ENCODE measurements around the gene MSI2. TPM values are rescaled to one million over a fixed set of nuclear protein-coding genes. Genes with fewer than 3 reads are reported as not detected.
A peak's percentile ranks its signal among the peaks of the same experiment; 100 is the strongest.

The MSI2 gene
- total RNA-seq, 1 experiment from 2014 or later = 85.2 TPM

DNA sequence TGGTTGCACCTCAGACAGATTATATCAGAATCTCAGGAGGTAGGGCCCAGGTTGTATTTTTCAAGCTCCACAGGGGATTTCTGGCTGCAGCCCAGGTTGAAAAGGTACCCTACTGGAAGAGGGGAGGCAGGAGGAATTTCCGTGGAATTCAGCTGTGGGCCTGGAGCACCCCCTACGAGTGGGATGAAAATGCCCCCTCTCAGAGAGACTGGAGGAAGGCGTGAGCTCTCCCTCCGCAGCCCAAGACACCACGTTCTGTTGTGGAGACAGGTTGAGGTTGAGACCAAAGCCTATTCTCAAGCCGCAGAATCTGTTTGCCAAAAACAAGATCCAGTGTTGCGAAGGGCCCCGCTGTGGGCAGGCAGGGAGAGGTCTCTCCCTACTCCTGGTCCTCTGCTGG, 386.7 kb downstream of the MSI2 start:
- in situ Hi-C loops (cut with HindIII; ENCODE audit: low pct_unique_long_range_greater_than_20kb, low sequenced_read_pairs) = no loop called here
- DNase-seq (ENCODE audit: low read depth, low spot score) = no peak

DNA sequence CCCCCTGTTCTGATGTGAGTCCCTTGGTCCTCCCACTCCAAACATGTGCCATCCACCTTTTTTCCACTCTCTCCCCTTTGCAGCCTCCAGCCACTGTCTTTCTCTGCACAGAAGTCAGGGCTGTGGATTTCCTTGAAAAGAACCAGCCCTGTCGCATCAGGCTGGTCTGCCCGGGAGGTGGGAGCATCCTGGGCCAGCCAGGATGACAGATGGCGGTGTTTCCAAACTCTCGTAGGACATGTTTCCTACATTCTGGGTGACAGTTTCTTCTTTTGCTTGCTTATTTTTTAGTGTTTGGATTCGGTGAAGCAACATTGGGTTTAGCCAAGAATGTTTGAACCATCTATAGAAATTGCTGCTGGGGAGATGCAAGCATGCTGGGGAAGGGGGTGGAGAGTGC, 388.0 kb downstream of the MSI2 start:
- DNase-seq (ENCODE audit: low read depth, low spot score) = no peak
- in situ Hi-C loops (cut with HindIII; ENCODE audit: low pct_unique_long_range_greater_than_20kb, low sequenced_read_pairs) = no loop called here

DNA sequence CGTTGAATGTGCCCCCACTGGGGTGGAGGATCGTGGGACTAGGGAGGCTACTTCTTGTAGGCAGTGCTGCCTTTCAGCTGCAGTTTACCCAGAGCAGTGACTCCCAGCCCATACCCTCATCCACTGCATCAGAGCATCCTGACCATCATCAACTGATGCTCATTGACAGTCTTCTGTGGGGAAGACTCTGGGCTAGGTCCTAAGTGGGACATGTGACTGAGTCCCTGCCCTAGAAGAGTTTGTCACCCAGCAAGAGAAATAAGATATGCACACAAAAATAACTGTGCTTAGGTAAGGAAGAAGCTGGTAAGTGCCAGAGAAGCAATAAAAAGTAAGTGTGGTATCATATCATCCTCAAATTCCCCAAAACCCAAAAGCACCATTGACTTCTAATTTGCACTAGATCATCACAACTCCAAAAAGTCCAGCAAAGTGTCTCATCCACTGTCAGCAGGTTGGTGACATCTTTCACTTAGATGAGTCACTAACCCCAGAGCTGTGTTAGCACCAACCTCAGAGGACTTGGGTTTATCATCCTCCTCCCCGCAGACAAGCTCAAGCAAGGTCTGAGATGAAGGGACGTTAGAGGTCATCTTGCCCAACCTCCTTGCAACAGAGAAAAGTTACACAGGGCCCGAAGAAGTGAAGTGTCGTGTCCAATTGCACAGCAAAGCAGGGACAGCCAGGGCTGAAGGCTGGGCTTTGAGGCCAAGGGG, 389.8 kb downstream of the MSI2 start:
- no peak for DNase-seq (ENCODE audit: low read depth, low spot score)
- in situ Hi-C loops (cut with HindIII; ENCODE audit: low pct_unique_long_range_greater_than_20kb, low sequenced_read_pairs) = no loop called here

DNA sequence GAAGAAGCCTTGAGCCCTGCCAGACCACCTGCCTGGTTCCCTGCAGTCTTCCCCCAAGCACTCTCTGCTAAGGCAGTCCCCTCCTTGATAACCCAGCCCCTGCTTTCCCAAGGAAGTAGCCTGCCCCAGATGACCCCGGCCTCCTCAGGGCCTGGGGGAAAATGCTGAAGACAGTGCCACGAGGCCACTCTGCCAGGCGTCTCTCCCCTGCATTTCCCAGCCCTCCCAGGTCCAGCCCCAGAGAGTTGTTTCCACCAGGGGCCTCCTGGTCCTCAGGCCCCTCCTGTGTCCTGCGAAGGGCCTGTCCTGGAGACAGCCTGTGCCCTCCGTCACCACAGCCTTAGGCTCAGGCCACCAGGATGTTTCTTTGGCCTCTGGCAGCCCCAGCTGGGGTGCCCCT, 392.4 kb downstream of the MSI2 start:
- no peak for DNase-seq (ENCODE audit: low read depth, low spot score)
- in situ Hi-C loops (cut with HindIII; ENCODE audit: low pct_unique_long_range_greater_than_20kb, low sequenced_read_pairs) = no loop called here

DNA sequence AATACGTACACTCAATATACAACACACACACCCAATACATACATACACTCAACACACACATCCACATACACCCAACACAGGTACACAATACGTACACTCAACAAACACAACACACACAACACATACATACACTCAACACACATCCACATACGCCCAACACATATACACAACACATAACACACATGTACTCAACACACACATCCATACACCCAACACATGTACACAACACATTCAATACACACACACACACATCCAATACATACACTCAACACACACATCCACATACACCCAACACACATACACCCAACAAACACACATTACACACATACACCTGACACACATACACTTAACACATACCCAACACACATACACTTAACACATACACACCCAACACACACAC, 392.9 kb downstream of the MSI2 start:
- in situ Hi-C loops (cut with HindIII; ENCODE audit: low pct_unique_long_range_greater_than_20kb, low sequenced_read_pairs) = no loop called here
- no peak for DNase-seq (ENCODE audit: low read depth, low spot score)

DNA sequence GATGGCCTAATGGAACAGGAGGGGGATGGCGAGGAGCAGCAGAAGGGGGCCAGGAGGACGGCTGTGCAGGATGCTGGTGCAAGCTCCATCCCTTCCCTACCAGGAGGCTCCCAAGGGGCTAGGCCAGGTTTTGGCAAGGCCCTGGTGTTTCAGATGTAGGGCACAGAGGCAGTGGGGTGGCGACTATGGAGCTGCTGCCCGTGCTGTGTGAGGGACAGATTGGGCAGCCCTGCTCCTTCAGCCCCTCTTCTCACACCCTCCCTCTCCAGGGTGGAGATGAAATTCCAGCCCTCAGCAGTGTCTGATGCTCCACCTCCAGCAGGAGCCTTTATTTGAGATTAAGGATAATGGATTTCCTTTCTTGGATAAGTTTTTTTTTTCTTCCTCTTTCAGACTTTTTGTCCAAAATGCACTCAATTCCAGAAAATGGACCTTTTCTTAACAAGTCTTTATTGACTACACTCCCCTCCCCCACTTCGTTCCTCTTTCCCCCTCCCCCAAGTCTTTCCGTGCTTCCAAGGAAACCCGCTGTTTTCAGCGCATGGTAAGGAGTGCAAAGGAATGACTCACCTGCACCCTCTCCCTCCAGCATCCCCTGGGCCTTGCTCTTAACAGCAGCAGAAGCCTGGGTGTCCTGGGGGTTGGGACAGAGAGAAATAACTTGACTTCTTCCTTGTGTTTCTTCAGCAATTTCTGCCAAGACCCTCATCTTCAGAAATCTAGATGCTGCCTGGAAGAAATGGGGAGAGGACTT, 393.6 kb downstream of the MSI2 start:
- in situ Hi-C loops (cut with HindIII; ENCODE audit: low pct_unique_long_range_greater_than_20kb, low sequenced_read_pairs) = no loop called here
- DNase-seq (ENCODE audit: low read depth, low spot score) = no peak

DNA sequence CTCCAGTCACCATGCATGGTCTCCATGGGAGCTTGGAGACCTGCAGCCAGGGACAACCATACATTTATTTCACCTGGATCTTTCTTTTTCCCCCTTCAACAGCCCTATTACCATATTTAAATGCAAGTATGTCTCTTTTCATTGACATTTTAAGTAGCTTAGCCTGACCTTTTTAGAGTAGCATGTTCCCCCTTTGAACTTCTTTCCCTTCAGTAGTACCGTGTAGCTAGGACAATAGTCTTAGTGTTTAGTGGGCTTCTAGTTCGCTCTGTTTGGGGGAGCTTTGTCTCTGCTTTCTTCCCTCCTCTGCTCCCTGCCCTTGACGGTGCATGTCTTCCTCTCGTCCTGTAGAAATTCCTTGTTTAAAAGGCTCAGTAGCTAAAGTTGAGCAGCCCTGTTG, 394.2 kb downstream of the MSI2 start:
- DNase-seq (ENCODE audit: low read depth, low spot score) = no peak
- in situ Hi-C loops (cut with HindIII; ENCODE audit: low pct_unique_long_range_greater_than_20kb, low sequenced_read_pairs) = no loop called here

DNA sequence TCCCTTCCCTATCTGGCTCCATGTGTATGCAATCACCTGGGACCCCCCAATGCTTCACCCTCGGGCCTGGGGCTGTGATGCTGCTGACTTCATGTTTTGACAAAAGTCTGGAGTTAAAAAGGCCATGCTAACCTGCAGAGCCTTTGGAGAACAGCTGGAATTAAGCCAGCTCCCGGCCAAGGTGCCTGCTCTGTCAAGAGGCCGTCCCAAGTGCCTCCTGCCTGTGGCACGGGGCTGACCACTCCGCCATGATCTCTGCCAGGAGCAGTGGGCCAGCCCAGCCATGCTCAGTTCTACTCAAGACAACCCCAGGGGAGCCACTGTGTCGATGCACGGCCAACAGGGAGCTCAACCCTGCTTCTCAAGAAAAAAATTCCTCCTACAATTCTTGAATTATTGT, 395.1 kb downstream of the MSI2 start:
- no peak for DNase-seq (ENCODE audit: low read depth, low spot score)
- in situ Hi-C loops (cut with HindIII; ENCODE audit: low pct_unique_long_range_greater_than_20kb, low sequenced_read_pairs) = no loop called here

DNA sequence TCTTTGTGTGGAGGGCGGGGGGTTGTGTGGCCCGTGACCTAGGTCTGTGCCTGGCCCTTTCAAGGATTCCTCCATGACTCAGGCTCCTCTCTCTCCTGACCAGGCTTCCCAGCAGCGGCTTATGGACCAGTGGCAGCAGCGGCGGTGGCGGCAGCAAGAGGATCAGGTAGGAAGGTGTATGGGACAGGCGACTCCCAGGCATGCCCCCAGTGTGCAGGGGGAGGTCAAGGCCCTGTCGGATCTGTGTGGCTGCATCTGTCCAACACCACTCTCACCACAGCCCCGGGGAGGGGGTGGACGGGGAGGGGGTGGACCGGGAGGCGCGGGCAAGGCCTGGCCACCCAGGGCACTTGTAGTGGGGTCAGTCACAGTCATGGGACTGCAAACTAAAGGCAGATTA, 395.7 kb downstream of the MSI2 start:
- in situ Hi-C loops (cut with HindIII; ENCODE audit: low pct_unique_long_range_greater_than_20kb, low sequenced_read_pairs) = no loop called here
- DNase-seq (ENCODE audit: low read depth, low spot score) = no peak

DNA sequence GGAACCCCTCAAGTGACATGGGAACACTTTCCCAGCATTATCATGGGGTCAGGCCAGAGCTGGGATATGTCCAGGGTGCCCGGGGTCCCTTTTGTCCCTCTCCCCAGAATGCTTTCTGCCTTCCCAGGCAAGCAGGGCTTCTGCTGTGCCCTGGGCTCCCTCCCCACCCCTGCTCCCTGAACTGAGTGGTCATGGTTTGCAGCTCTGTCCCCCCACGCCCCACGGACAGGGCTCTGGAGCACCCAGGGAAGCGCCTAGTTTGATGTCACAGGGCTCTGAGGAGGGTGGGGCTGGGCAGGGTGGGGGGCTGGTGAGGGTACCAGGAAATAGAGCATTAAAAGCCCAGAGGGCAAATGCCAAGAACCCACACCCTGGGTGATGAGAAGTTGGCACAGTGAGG, 396.5 kb downstream of the MSI2 start:
- DNase-seq (ENCODE audit: low read depth, low spot score) = no peak
- in situ Hi-C loops (cut with HindIII; ENCODE audit: low pct_unique_long_range_greater_than_20kb, low sequenced_read_pairs) = no loop called here

DNA sequence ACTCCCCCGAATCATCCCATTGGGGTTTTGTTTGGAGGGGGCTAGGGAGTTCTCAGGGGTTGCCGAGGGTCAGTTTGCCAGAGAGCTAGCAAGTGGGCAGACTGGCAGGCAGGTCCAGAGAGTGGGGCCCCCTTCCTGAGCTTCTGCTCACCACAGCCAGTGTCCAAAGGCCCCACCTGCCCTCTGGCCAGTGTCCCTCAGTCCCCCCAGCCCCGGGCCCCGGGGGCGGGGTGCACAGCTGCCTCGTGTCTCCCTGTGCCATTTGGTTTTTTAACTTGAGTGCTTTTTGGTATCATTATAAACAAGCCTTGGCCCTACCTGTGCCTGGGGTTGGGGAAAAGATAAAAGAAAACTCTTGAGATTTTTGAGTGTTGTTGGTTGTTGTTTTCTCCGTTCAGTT, 397.0 kb downstream of the MSI2 start:
- in situ Hi-C loops (cut with HindIII; ENCODE audit: low pct_unique_long_range_greater_than_20kb, low sequenced_read_pairs) = no loop called here
- no peak for DNase-seq (ENCODE audit: low read depth, low spot score)

DNA sequence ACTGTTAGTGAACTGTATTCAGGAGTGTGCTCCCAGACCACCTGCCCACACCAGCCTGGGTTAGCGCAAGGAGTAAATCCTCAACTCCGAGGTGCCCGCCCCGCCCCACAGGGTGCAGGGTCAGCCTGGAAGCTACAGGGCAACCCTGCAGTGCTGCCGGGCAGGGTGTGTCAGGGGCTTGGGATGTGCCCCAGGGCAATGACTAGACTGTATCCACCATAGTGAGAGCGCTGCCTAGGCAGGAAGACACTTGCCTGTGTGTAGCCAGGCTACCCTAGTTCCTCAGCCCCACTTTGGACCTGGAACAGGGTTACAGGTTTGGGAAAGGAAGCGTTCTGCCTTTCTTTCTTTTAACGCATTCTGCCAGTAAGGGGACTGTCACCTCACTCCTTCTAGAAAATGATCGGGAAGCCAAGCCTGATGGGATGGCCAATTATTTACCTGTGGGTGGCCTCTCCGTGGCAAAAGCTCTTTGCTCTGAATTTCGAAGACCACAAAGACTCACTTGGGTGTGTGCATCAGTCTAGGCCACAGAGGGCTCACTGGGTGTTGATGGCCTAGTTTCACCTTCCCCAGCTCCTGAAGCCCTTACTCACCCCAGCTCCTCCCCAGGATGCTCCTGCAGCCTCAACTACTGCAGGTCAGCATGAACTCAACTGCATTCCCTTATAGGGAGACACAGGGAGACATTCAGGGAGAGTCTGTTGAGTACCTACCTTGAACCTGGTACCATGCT, 397.9 kb downstream of the MSI2 start:
- no peak for DNase-seq (ENCODE audit: low read depth, low spot score)
- in situ Hi-C loops (cut with HindIII; ENCODE audit: low pct_unique_long_range_greater_than_20kb, low sequenced_read_pairs) = no loop called here

DNA sequence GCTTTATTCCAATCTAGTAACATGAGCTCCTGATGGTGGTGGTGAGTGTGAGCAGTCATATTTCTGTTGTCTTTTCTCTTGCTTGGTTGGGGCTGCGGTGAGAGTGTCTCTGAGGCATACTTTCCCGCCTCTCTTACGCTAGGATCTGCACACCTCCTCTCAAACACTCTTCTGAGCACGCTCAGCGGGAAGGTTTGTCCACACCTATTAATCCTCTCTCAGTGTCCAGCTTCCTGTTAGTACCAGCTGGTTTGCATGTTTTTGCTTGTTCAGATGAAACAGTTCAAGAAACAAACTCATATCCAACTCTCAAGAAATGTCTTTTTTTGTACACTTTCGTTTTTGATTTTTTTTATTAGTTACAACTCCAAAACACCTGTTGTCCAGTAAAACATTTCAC, 399.2 kb downstream of the MSI2 start:
- no peak for DNase-seq (ENCODE audit: low read depth, low spot score)
- in situ Hi-C loops (cut with HindIII; ENCODE audit: low pct_unique_long_range_greater_than_20kb, low sequenced_read_pairs) = no loop called here

DNA sequence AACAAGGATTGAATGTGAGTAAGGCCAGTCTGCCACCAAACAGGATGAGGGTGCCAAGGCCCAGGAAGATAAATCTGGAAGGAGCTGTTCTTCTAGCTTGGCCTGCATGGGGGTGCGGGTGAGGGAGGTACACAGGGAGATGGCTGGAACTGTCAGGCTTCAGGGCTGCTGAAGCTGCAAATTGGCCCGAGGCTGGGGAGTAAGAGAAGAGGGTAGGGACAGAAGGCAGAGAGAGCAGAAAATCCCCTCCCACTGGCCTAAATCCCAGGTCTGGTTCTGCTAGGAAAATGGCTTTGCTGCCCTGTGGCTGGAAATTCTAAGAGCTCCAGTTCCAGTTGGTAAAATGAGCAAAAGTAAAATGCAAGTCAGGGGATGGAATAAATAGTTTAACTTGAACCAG, 400.9 kb downstream of the MSI2 start:
- in situ Hi-C loops (cut with HindIII; ENCODE audit: low pct_unique_long_range_greater_than_20kb, low sequenced_read_pairs) = no loop called here
- DNase-seq (ENCODE audit: low read depth, low spot score) = no peak

DNA sequence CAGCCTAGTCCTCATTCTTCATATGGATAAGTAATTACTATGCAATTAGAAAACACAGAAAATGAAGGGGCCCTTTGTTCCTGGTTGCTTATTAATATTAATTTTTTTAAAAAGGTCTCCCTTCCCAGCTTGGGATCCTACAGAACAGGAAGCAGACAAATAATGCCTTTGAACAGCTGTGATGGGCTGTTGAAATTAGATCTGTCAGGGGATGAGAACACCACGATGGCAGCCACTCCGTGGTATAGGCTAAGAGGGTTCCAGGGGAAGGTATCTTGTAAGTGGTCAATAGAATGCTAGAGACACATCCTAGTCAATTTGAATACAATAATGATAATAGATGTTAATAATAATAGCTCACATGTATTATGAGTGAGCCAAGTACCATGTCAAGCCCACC, 405.7 kb downstream of the MSI2 start:
- in situ Hi-C loops (cut with HindIII; ENCODE audit: low pct_unique_long_range_greater_than_20kb, low sequenced_read_pairs) = no loop called here
- no peak for DNase-seq (ENCODE audit: low read depth, low spot score)

DNA sequence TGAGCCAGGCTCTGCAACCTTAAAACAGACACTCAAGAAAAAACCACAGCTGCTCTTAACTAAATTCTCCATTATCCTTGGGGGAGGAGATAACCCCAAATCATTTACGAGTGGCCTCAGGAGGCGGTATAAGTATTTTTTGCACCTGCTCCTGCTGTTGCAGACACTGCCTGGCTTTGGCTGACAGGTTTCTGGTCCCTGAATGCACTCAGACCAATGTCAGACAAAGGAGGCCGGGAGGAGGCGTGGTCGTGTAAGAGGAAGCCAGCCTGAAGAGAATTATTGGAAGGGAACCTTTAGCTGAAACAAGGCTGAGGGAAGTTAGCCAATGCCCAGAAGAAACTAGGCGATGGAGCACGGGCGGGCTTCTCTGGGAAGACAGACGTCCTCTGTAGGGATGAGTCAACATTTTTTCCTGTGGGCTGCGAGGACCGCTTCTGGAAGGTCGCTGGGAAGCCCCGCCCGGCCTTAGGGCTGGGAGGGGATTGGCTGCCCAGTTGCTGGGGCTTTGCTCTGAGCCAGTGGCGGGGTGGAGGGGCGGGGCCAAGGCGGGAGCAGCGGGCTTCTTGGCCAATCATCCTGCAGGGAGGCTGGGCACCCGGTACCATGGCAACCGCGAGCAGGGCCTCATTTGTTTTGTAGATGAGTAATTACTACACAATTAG, 406.5 kb downstream of the MSI2 start:
- DNase-seq (ENCODE audit: low read depth, low spot score) = peak; percentile 28
- in situ Hi-C loops (cut with HindIII; ENCODE audit: low pct_unique_long_range_greater_than_20kb, low sequenced_read_pairs) = no loop called here

DNA sequence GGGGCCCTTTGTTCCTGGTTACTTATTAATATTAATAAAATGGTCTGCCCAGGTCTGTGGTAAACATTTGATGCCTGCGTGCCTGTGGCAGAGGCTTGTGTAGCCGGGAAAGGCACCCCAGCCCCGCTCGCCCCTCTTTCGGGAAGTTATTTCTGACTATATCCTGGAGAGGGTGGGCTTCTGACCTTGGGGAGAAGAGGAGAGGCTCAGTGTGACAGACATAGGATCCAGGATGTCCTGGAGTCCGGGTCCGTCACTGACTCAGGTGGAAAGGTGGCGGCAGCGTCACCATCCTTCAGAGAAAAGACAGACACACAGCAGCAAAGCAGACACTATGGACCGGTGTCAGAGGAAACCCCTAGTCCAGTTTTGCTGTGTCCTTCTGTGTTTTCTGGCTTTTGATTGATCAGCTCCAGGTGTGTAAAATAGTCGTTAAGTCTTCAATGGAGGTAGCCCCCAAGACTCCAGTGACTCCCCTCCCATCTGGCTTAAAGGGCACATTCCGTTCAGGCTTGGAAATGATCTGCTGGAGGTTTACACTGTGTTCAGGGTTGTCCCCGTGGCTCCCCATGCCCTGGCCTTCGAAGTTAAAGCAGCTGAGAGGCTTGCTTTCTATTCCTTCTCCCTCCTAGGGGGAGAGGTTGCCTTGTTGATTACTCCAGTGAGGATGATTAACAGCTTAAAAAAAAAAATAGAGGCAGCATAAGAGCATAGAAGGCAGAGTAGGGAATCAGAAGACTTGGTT, 407.2 kb downstream of the MSI2 start:
- no peak for DNase-seq (ENCODE audit: low read depth, low spot score)

DNA sequence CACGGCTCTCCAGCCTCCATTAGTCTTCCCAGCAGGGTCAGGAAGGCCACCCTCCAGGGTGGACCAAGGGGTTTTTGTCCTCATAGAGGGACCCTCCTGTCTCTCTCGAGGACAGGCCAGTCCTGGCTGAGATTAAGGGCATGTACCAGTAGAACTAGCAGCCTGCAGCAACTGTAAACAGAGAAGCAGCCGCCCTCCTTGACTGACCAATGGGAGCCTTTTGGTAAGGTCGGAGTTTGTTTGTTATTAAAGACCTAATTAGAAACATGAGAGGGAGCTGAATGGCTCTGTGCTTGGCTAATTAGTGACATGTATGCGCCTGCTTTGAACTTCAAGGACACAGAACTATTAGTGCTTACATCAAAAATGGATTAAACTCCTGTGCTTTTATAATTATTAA, 408.8 kb downstream of the MSI2 start:
- in situ Hi-C loops (cut with HindIII; ENCODE audit: low pct_unique_long_range_greater_than_20kb, low sequenced_read_pairs) = no loop called here
- DNase-seq (ENCODE audit: low read depth, low spot score) = no peak

More for the DNA sequence above, 407.2 kb downstream of the MSI2 start:
- in situ Hi-C loops (cut with HindIII; ENCODE audit: low pct_unique_long_range_greater_than_20kb, low sequenced_read_pairs) = no loop called here

Measured in SK-MEL-5 (cell line).